K562 (cell line): Measurements from ENCODE around the gene MX1. TPM values are rescaled to one million over a fixed set of nuclear protein-coding genes. Genes with fewer than 3 reads are reported as not detected.

Experiments used
- ATAC-seq: fragments of 200-7000 bp; cut with Tn5 transposase; 3 replicates; pipeline ENCODE4 v1.9.1; 2020; ENCODE audit warnings: moderate library complexity
- BruUV-seq: library from RNA; stranded (reverse); fragments of 400-500 nt; replicated peaks from 2 replicates; lab custom pipeline; 2021; lab: Mats Ljungman, UMichigan
- CTCF ChIA-PET: fragments of 300-600 bp; formaldehyde crosslinking; extraction: SDS; loops from one replicate; lab custom pipeline; 2021; ENCODE audit warnings: low intra/inter-chr PET ratio; lab: Yijun Ruan, JAX
- POLR2A ChIA-PET: fragments of 300-600, 350-650 bp; sonication (Branson Sonifier 250); formaldehyde crosslinking; extraction: SDS; loops from one replicate; lab custom pipeline; 2021; ENCODE audit warnings: antibody characterized with exemption, inconsistent platforms; lab: Yijun Ruan, JAX
- DNase-seq, 4 experiments: peaks; one replicate each; pipeline versions ENCODE4 v3.0.0 to v3.0.0-alpha.2; 2011 to 2018; ENCODE audit warnings: low spot score in 3 of 4, mixed read lengths in 3 of 4; ENCODE audit errors: extremely low read depth in 1 of 4
- FAIRE-seq: peaks from 2 replicates; lab custom pipeline; 2011; peaks lifted over from hg19 to GRCh38; lab: Jason Lieb, UNC
- H2AFZ ChIP-seq: 2 replicates; pipeline ENCODE4 v1.6.0; 2011; ENCODE audit warnings: low read depth, low read length, control low read depth, inconsistent platforms
- H3K27ac ChIP-seq: fragments of 200-600 bp; 3 replicates; pipeline ENCODE4 v1.8.0; 2011; ENCODE audit warnings: low read depth, mild to moderate bottlenecking, control low read depth, inconsistent platforms, low read length, moderate library complexity, mixed read lengths; ENCODE audit errors: extremely low read depth
- H3K27me3 ChIP-seq, 2 experiments: fragments of 300-600 bp in 1 of 2; 2 replicates in 1 of 2; 3 replicates in 1 of 2; pipeline versions ENCODE4 v1.6.0 to v1.8.0; 2011; ENCODE audit warnings: inconsistent platforms in 2 of 2, low read length in 2 of 2, mild to moderate bottlenecking in 1 of 2, mixed read lengths in 1 of 2, moderate library complexity in 1 of 2; ENCODE audit not compliant: control insufficient read depth in 2 of 2, insufficient read depth in 2 of 2
- H3K36me3 ChIP-seq: fragments of 300-600 bp; 3 replicates; pipeline ENCODE4 v1.8.0; 2011; ENCODE audit warnings: mild to moderate bottlenecking, low read length, inconsistent platforms; ENCODE audit not compliant: control insufficient read depth, insufficient read depth
- H3K4me1 ChIP-seq, 2 experiments: fragments of 200-600 bp in 1 of 2; replicated peaks in 1 of 2; 2 replicates in 1 of 2; 3 replicates in 1 of 2; pipeline versions ENCODE4 v1.5.1 to v1.8.0; 2011; ENCODE audit warnings: inconsistent platforms in 2 of 2, low read length in 2 of 2, mild to moderate bottlenecking in 1 of 2, mixed read lengths in 1 of 2, moderate library complexity in 1 of 2; ENCODE audit not compliant: control insufficient read depth in 2 of 2, insufficient read depth in 2 of 2
- H3K4me2 ChIP-seq: 2 replicates; pipeline ENCODE4 v1.6.1; 2011; ENCODE audit warnings: low read length, control low read depth, inconsistent platforms, mixed read lengths; ENCODE audit not compliant: insufficient read depth
- H3K4me3 ChIP-seq: fragments of 200-600 bp; sonication (generic), shearing (Covaris generic); 2 replicates; pipeline ENCODE4 v1.5.1; 2016; ENCODE audit warnings: control low read depth, inconsistent platforms
- H3K79me2 ChIP-seq: fragments of 200-600 bp; 3 replicates; pipeline ENCODE4 v1.8.0; 2011; ENCODE audit warnings: low read length, inconsistent platforms; ENCODE audit not compliant: control insufficient read depth, insufficient read depth
- H3K9ac ChIP-seq, 2 experiments: 2 replicates each; pipeline versions ENCODE4 v1.6.0 to v1.6.1; 2011; ENCODE audit warnings: low read depth in 2 of 2, low read length in 2 of 2, control low read depth in 1 of 2, inconsistent platforms in 1 of 2, mild to moderate bottlenecking in 1 of 2, mixed read lengths in 1 of 2; ENCODE audit not compliant: insufficient read depth in 1 of 2
- H3K9me1 ChIP-seq: one replicate; pipeline ENCODE4 v1.6.0; 2011; ENCODE audit warnings: inconsistent platforms, mild to moderate bottlenecking, low read length, moderate library complexity; ENCODE audit not compliant: control insufficient read depth, insufficient read depth
- H3K9me3 ChIP-seq: replicated peaks from 2 replicates; pipeline ENCODE4 v1.5.1; 2011; ENCODE audit warnings: low read depth, low read length, inconsistent platforms; ENCODE audit not compliant: control insufficient read depth, insufficient read depth
- H4K20me1 ChIP-seq: replicated peaks from 2 replicates; pipeline ENCODE4 v1.6.1; 2011; ENCODE audit warnings: low read length, inconsistent platforms, mixed read lengths; ENCODE audit not compliant: control insufficient read depth, insufficient read depth
- NCOA2 ChIP-seq, 2 experiments: fragments of 450-650 bp; IDR thresholded peaks; 2 replicates each; pipeline ENCODE4 v1.6.1; 2018; ENCODE audit warnings: mild to moderate bottlenecking in 2 of 2, moderate library complexity in 1 of 2; ENCODE audit not compliant: partially characterized antibody in 2 of 2
- NCOA4 ChIP-seq: fragments of 450-650 bp; IDR thresholded peaks from 2 replicates; pipeline ENCODE4 v1.6.1; 2018; ENCODE audit warnings: mild to moderate bottlenecking; ENCODE audit not compliant: partially characterized antibody
- SRSF7 ChIP-seq: fragments of 200-400 bp; formaldehyde crosslinking; optimal IDR thresholded peaks from 2 replicates; pipeline ENCODE3; 2017; ENCODE audit warnings: mild to moderate bottlenecking, low read depth, low read length
- STAT5A ChIP-seq: IDR thresholded peaks from 2 replicates; pipeline ENCODE4 v1.6.1; 2012; ENCODE audit warnings: low read length, inconsistent platforms, borderline replicate concordance
- ZBTB8A ChIP-seq: fragments of 450-650 bp; IDR thresholded peaks from 2 replicates; pipeline ENCODE4 v1.6.1; 2018; ENCODE audit warnings: mild to moderate bottlenecking, moderate library complexity; ENCODE audit not compliant: partially characterized antibody
- ZNF146 ChIP-seq: IDR thresholded peaks from one replicate; pipeline ENCODE4 v1.6.1; 2018; ENCODE audit warnings: missing compliant biosample characterization; ENCODE audit not compliant: unreplicated experiment
- ZNF239 ChIP-seq: fragments of 250-450 bp; sonication (Bioruptor Pico); IDR thresholded peaks from 2 replicates; pipeline ENCODE4 v1.4.0; 2020; ENCODE audit warnings: mild to moderate bottlenecking
- ZNF57 ChIP-seq: fragments of 450-650 bp; formaldehyde crosslinking; IDR thresholded peaks from 2 replicates; pipeline ENCODE4 v1.4.0; 2020; ENCODE audit warnings: mild to moderate bottlenecking, moderate library complexity
- ZNF586 ChIP-seq: fragments of 450-650 bp; formaldehyde crosslinking; conservative IDR thresholded peaks from 2 replicates; pipeline ENCODE4 v1.4.0; 2020; ENCODE audit warnings: mild to moderate bottlenecking, moderate library complexity
- ZNF644 ChIP-seq: fragments of 200-800 bp; sonication (Bioruptor generic); IDR thresholded peaks from 2 replicates; pipeline ENCODE4 v1.6.1; 2016; ENCODE audit warnings: low read depth, missing genetic modification characterization, missing compliant biosample characterization
- WGBS: fragments of 100-300 bp; shearing (Covaris generic); methylation state at CpG from one replicate; pipeline ENCODE4 v1.1.6; 2016; ENCODE audit warnings: low coverage, mixed read lengths; ENCODE audit not compliant: insufficient coverage; ENCODE audit errors: missing lambda C conversion rate; 5-methylcytosine and 5-hydroxymethylcytosine counted together
- in situ Hi-C: fragments of 300-500 bp; cut with MboI; formaldehyde crosslinking; loops from 4 replicates; pipeline ENCODE4 v1.15.0; 2018; ENCODE audit warnings: inconsistent platforms, mixed read lengths
- intact Hi-C: fragments of 100-400 bp; cut with micrococcal nuclease; formaldehyde crosslinking; loops from 2 replicates; pipeline ENCODE4 v1.14.2; 2022
- polyA plus RNA-seq, 8 experiments: library from polyadenylated mRNA; depleted of rRNA in 4 of 8; stranded (reverse) in 5 of 8; unstranded in 3 of 8; fragments of >200 nt; fragmentation: Nextera tagmentation in 2 of 8; fragmentation: Illumina TruSeq in 1 of 8; extraction: Ambion mirVana in 2 of 8; extraction: Trizol in 1 of 8; gene quantifications; 2 replicates each; pipeline versions ENCODE4 v1.2.1 to v1.2.3, GENCODE V29; 2011 to 2014; ENCODE audit warnings: inconsistent platforms in 1 of 8, missing spikeins in 1 of 8
- total RNA-seq, 7 experiments: library from RNA; depleted of rRNA in 6 of 7; stranded (reverse); fragments of >200 nt in 6 of 7; fragmentation: Illumina TruSeq in 2 of 7; extraction: Trizol in 2 of 7; gene quantifications; 2 replicates each; pipeline versions ENCODE4 v1.2.1 to v1.2.3, GENCODE V29; 2011 to 2021; ENCODE audit warnings: low replicate concordance in 1 of 7
- TF ChIP-seq, protein P1 (sequence below), 2 experiments: fragments of 450-650 bp in 1 of 2; sonication (generic) in 1 of 2; formaldehyde crosslinking; conservative IDR thresholded peaks; 2 replicates each; pipeline versions ENCODE4 v1.4.0 to v1.8.1; 2020 to 2022; ENCODE audit warnings: mild to moderate bottlenecking in 1 of 2, missing genetic modification reagents in 1 of 2
- TF ChIP-seq, protein P2 (sequence below): fragments of 250-450 bp; sonication (Bioruptor Pico); IDR thresholded peaks from 2 replicates; pipeline ENCODE4 v1.4.0; 2020; ENCODE audit warnings: mild to moderate bottlenecking, moderate library complexity
- TF ChIP-seq, protein P3 (sequence below): fragments of 250-450 bp; sonication (Bioruptor Pico); IDR thresholded peaks from 2 replicates; pipeline ENCODE4 v1.5.0; 2021; ENCODE audit warnings: mild to moderate bottlenecking, borderline replicate concordance
- TF ChIP-seq, protein P4 (sequence below), 2 experiments: fragments of 450-650 bp; IDR thresholded peaks; 2 replicates each; pipeline ENCODE4 v1.6.1; 2016

MX1 gene
- total and polyA plus RNA-seq, 9 of the 15 experiments (the other 6 are each of a cell fraction or from before 2014, with no cell fraction given) = 0.07 to 0.51 (median 0.21) TPM; not detected in 5

DNA sequence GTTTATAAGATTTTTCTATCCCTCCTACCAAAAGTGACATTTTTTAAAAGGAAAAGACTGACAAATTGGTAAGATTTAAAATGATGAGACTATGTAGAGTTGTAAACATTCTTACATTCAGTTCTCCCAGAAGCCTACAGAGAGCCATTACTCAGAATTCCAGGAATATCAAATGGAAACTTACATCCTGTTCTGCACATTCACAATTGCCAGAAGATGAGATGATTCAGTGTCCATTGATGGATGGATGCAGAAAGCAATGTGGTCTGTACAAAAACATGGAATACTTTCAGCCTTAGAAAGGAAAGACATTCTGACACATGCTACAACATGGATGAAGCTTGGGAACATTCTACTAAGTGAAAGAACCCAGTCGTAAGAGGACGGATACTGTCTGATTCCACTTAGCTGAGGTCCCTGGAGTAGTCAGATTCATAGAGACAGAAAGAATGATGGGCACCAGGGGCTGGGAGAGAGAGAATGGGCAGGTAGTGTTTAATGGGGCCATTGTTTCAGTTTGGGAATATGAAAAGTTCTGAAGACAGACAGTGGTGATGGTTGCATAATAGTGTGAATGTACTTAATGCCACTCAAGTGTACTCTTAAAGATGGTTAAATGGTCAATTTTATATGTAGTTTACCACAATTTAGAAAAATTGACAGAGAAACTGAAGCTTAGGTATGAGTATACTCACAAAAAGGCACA is 16.6 kb downstream of the MX1 start (continued):
- TF ChIP-seq ZNF586 (CRISPR knock-in tag) = no peak
- TF ChIP-seq ZBTB8A = no peak
- TF ChIP-seq NCOA4 = no peak
- no peak for TF ChIP-seq ZNF57 (CRISPR knock-in tag)

DNA sequence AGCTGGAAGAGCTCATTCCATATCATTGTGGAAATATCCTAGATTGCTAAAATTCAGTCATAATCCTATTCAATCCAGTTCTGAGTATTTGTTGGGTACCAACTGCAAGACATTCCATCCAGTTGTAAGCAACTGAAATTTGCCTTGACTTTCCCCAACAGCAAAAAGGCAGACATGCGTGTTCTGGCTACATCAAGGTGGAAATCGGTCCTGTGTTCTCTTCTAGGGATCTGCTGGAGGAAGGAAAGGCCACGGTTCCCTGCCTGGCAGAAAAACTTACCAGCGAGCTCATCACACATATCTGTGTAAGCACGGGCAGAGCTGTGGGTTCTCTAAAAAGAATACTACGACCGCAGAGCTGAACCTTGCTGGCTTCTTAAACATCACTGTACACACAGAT is 17.5 kb downstream of the MX1 start:
- no TSS peak for BruUV-seq
- Histone ChIP-seq H3K9me1 (no peaks in the 10 kb centered on the region), H3K4me3 (no peak overlapping the region), H4K20me1 (no peaks in the 10 kb centered on the region), H3K4me2 (no peak overlapping the region), H3K27me3 (peaks cover 0 to 10% of the 10 kb centered on the region in 2 experiments; a peak in 3 of 5 replicates), H3K9me3 (no peaks in the 10 kb centered on the region), H3K79me2 (no peaks in the 10 kb centered on the region), H2AFZ (no peak overlapping the region), H3K4me1 (no peaks in the 10 kb centered on the region), H3K27ac (no peak overlapping the region), H3K36me3 (no peaks in the 10 kb centered on the region), H3K9ac (no peak overlapping the region)
- FAIRE-seq (no peak), DNase-seq (no peak), ATAC-seq (no peak)
- ChIA-PET POLR2A (interaction anchor here (1.0 kb wide), 1 partner anchor 13 kb away, joined by 3 read pairs; no protein-coding TSS in a partner anchor), CTCF (no interaction called here)
- 0% methylated on average over 7 of the region's 7 CpGs for WGBS
- intact Hi-C loops (no loop called here), in situ Hi-C loops (no loop called here)
- TF ChIP-seq SRSF7 = no peak
- TF ChIP-seq ZNF644 (tag) = no peak
- no peak for TF ChIP-seq NCOA2 (IDR thresholded peaks at IDR 0.05; ENCODE audit: partially characterized antibody in 2 of 2)
- TF ChIP-seq, protein P1, sequence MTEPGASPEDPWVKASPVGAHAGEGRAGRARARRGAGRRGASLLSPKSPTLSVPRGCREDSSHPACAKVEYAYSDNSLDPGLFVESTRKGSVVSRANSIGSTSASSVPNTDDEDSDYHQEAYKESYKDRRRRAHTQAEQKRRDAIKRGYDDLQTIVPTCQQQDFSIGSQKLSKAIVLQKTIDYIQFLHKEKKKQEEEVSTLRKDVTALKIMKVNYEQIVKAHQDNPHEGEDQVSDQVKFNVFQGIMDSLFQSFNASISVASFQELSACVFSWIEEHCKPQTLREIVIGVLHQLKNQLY (CRISPR knock-in tag; conservative IDR thresholded peaks at IDR 0.05) = no peak
- TF ChIP-seq STAT5A = no peak
- no peak for TF ChIP-seq ZNF146 (CRISPR knock-in tag)
- TF ChIP-seq, protein P2, sequence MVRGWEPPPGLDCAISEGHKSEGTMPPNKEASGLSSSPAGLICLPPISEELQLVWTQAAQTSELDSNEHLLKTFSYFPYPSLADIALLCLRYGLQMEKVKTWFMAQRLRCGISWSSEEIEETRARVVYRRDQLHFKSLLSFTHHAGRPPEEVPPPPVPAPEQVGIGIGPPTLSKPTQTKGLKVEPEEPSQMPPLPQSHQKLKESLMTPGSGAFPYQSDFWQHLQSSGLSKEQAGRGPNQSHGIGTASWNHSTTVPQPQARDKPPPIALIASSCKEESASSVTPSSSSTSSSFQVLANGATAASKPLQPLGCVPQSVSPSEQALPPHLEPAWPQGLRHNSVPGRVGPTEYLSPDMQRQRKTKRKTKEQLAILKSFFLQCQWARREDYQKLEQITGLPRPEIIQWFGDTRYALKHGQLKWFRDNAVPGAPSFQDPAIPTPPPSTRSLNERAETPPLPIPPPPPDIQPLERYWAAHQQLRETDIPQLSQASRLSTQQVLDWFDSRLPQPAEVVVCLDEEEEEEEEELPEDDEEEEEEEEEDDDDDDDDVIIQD (CRISPR knock-in tag) = no peak
- TF ChIP-seq, protein P3, sequence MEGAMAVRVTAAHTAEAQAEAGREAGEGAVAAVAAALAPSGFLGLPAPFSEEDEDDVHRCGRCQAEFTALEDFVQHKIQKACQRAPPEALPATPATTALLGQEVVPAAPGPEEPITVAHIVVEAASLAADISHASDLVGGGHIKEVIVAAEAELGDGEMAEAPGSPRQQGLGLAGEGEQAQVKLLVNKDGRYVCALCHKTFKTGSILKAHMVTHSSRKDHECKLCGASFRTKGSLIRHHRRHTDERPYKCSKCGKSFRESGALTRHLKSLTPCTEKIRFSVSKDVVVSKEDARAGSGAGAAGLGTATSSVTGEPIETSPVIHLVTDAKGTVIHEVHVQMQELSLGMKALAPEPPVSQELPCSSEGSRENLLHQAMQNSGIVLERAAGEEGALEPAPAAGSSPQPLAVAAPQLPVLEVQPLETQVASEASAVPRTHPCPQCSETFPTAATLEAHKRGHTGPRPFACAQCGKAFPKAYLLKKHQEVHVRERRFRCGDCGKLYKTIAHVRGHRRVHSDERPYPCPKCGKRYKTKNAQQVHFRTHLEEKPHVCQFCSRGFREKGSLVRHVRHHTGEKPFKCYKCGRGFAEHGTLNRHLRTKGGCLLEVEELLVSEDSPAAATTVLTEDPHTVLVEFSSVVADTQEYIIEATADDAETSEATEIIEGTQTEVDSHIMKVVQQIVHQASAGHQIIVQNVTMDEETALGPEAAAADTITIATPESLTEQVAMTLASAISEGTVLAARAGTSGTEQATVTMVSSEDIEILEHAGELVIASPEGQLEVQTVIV (CRISPR knock-in tag) = no peak
- TF ChIP-seq, protein P4, sequence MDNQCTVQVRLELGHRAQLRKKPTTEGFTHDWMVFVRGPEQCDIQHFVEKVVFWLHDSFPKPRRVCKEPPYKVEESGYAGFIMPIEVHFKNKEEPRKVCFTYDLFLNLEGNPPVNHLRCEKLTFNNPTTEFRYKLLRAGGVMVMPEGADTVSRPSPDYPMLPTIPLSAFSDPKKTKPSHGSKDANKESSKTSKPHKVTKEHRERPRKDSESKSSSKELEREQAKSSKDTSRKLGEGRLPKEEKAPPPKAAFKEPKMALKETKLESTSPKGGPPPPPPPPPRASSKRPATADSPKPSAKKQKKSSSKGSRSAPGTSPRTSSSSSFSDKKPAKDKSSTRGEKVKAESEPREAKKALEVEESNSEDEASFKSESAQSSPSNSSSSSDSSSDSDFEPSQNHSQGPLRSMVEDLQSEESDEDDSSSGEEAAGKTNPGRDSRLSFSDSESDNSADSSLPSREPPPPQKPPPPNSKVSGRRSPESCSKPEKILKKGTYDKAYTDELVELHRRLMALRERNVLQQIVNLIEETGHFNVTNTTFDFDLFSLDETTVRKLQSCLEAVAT (IDR thresholded peaks at IDR 0.05) = no peak
- TF ChIP-seq ZNF239 (CRISPR knock-in tag) = no peak
